Endothelial cell of umbilical vein (primary cell): Measurements from ENCODE around the gene SSTR5. TPM values are rescaled to one million over a fixed set of nuclear protein-coding genes. Genes with fewer than 3 reads are reported as not detected.

Experiments used
- BruUV-seq: library from RNA; stranded (reverse); fragments of 400-500 nt; replicated peaks from 2 replicates; lab custom pipeline; 2021; lab: Mats Ljungman, UMichigan
- CTCF ChIA-PET: fragments of 300-600, 350-600 bp; sonication (Branson Sonifier 250); formaldehyde crosslinking; loops from one replicate; lab custom pipeline; 2021; ENCODE audit warnings: antibody characterized with exemption, inconsistent platforms; lab: Charles Lee
- POLR2A ChIA-PET: fragments of 300-600, 350-600 bp; sonication (Branson Sonifier 250); formaldehyde crosslinking; loops from one replicate; lab custom pipeline; 2021; ENCODE audit warnings: antibody characterized with exemption, inconsistent platforms; lab: Charles Lee
- DNase-seq: peaks from one replicate; pipeline ENCODE4 v3.0.0-alpha.2; 2011; ENCODE audit warnings: low read depth, low spot score
- FAIRE-seq: peaks from 2 replicates; lab custom pipeline; 2011; peaks lifted over from hg19 to GRCh38; lab: Jason Lieb, UNC
- H2AFZ ChIP-seq: 2 replicates; pipeline ENCODE4 v1.6.0; 2012; ENCODE audit warnings: low read depth, low read length, control low read depth, inconsistent platforms
- H3K27ac ChIP-seq: 2 replicates; pipeline ENCODE4 v1.5.1; 2011; ENCODE audit warnings: low read depth, mild to moderate bottlenecking, control low read depth, low read length, moderate library complexity; ENCODE audit not compliant: insufficient read depth
- H3K27me3 ChIP-seq, 2 experiments: 2 replicates each; pipeline versions ENCODE4 v1.6.0 to v1.6.1; 2011; ENCODE audit warnings: low read length in 2 of 2, mixed read lengths in 1 of 2; ENCODE audit not compliant: control insufficient read depth in 2 of 2, insufficient read depth in 2 of 2
- H3K36me3 ChIP-seq, 2 experiments: 2 replicates in 1 of 2; 3 replicates in 1 of 2; pipeline ENCODE4 v1.5.1; 2011; ENCODE audit warnings: low read length in 2 of 2, mild to moderate bottlenecking in 1 of 2, moderate library complexity in 1 of 2; ENCODE audit not compliant: control insufficient read depth in 2 of 2, insufficient read depth in 2 of 2; ENCODE audit errors: extremely low read depth in 1 of 2
- H3K4me1 ChIP-seq: 3 replicates; pipeline ENCODE4 v1.5.1; 2011; ENCODE audit warnings: mild to moderate bottlenecking, low read length; ENCODE audit not compliant: control insufficient read depth, insufficient read depth; ENCODE audit errors: extremely low read depth
- H3K4me2 ChIP-seq: 2 replicates; pipeline ENCODE4 v1.6.1; 2011; ENCODE audit warnings: low read length, control low read depth, mixed read lengths; ENCODE audit not compliant: insufficient read depth
- H3K4me3 ChIP-seq, 3 experiments: fragments of 200-600 bp in 1 of 3; sonication (generic), shearing (Covaris generic) in 1 of 3; replicated peaks in 1 of 3; 2 replicates each; pipeline ENCODE4 v1.5.1; 2011 to 2016; ENCODE audit warnings: control low read depth in 3 of 3, low read length in 3 of 3, mild to moderate bottlenecking in 2 of 3, inconsistent platforms in 1 of 3, low read depth in 1 of 3, moderate library complexity in 1 of 3; ENCODE audit not compliant: insufficient read depth in 1 of 3
- H3K79me2 ChIP-seq: 2 replicates; pipeline ENCODE4 v1.6.0; 2012; ENCODE audit warnings: low read length, inconsistent platforms; ENCODE audit not compliant: control insufficient read depth, insufficient read depth
- H3K9ac ChIP-seq: replicated peaks from 2 replicates; pipeline ENCODE3; 2011; ENCODE audit warnings: low read length, control low read depth; ENCODE audit not compliant: insufficient read depth; ENCODE audit errors: extremely low read depth
- H3K9me1 ChIP-seq: replicated peaks from 3 replicates; pipeline ENCODE4 v1.6.0; 2011; ENCODE audit warnings: mild to moderate bottlenecking, low read length; ENCODE audit not compliant: control insufficient read depth, insufficient read depth; ENCODE audit errors: extremely low read depth
- H3K9me3 ChIP-seq: replicated peaks from 2 replicates; pipeline ENCODE4 v1.5.1; 2012; ENCODE audit warnings: low read length, inconsistent platforms; ENCODE audit not compliant: control insufficient read depth, insufficient read depth
- H4K20me1 ChIP-seq: replicated peaks from 2 replicates; pipeline ENCODE3; 2011; ENCODE audit warnings: mild to moderate bottlenecking, low read length; ENCODE audit not compliant: control insufficient read depth, insufficient read depth; ENCODE audit errors: extremely low read depth
- EZH2 ChIP-seq: IDR thresholded peaks from 2 replicates; pipeline ENCODE4 v1.6.1; 2012; ENCODE audit warnings: borderline replicate concordance, low read depth, mild to moderate bottlenecking, moderate library complexity, low read length, inconsistent platforms; ENCODE audit not compliant: severe bottlenecking
- FOS ChIP-seq: IDR thresholded peaks from 2 replicates; pipeline ENCODE4 v1.6.1; 2011; ENCODE audit warnings: mild to moderate bottlenecking, low read length, moderate library complexity, borderline replicate concordance; ENCODE audit not compliant: insufficient read depth
- GATA2 ChIP-seq: IDR thresholded peaks from 2 replicates; pipeline ENCODE4 v1.7.0; 2011; ENCODE audit warnings: low read depth, mild to moderate bottlenecking, moderate library complexity, mixed read lengths, low read length; ENCODE audit not compliant: insufficient read length, insufficient read depth
- JUN ChIP-seq: IDR thresholded peaks from 2 replicates; pipeline ENCODE4 v1.6.1; 2011; ENCODE audit warnings: borderline replicate concordance, low read depth; ENCODE audit not compliant: insufficient read length, insufficient read depth
- MYC ChIP-seq: IDR thresholded peaks from one replicate; pipeline ENCODE4 v1.6.1; 2011; ENCODE audit warnings: mild to moderate bottlenecking, low read depth, low read length
- POLR2A ChIP-seq: IDR thresholded peaks from 2 replicates; pipeline ENCODE4 v1.6.1; 2012; ENCODE audit warnings: low read depth, mild to moderate bottlenecking, control low read depth, low read length
- POLR2AphosphoS5 ChIP-seq: IDR thresholded peaks from 2 replicates; pipeline ENCODE4 v1.6.1; 2012; ENCODE audit warnings: low read depth, mild to moderate bottlenecking, control low read depth, low read length, moderate library complexity; ENCODE audit not compliant: insufficient read depth
- dilution Hi-C: fragments of 300-500 bp; cut with MboI; formaldehyde crosslinking; loops from one replicate; pipeline ENCODE4 v1.15.0; 2019; ENCODE audit warnings: low sequenced_read_pairs; ENCODE audit not compliant: extremely low pct_ligation_motif_present
- intact Hi-C: fragments of 100-400 bp; cut with micrococcal nuclease; formaldehyde crosslinking; loops from one replicate; pipeline ENCODE4 v1.10.0; 2022
- polyA plus RNA-seq, 4 experiments: library from polyadenylated mRNA; depleted of rRNA in 3 of 4; stranded (reverse) in 3 of 4; unstranded in 1 of 4; fragments of >200 nt; gene quantifications; 2 replicates each; pipeline versions ENCODE4 v1.2.1 to v1.2.3, GENCODE V29; 2011 to 2012; ENCODE audit warnings: missing spikeins in 1 of 4
- total RNA-seq: library from RNA; stranded (reverse); gene quantifications from 2 replicates; pipeline ENCODE4 v1.2.3, GENCODE V29; 2021
- TF ChIP-seq, protein P1 (sequence below), 2 donors: IDR thresholded peaks; 1 replicate in 1 of 2; 2 replicates in 1 of 2; pipeline ENCODE4 v1.5.1; 2011; ENCODE audit warnings: low read length in 2 of 2, mild to moderate bottlenecking in 2 of 2, moderate library complexity in 2 of 2, control low read depth in 1 of 2, inconsistent platforms in 1 of 2, low read depth in 1 of 2; ENCODE audit not compliant: insufficient read depth in 1 of 2; ENCODE audit errors: extremely low read depth in 1 of 2
- TF ChIP-seq, protein P2 (sequence below): IDR thresholded peaks from 2 replicates; pipeline ENCODE4 v1.6.1; 2011; ENCODE audit not compliant: insufficient read depth, insufficient read length

Gene SSTR5
- total and polyA plus RNA-seq, 2 donors (not counting 3 experiments of a cell fraction or from before 2014, with no cell fraction given): 0.24 to 0.52 TPM

DNA sequence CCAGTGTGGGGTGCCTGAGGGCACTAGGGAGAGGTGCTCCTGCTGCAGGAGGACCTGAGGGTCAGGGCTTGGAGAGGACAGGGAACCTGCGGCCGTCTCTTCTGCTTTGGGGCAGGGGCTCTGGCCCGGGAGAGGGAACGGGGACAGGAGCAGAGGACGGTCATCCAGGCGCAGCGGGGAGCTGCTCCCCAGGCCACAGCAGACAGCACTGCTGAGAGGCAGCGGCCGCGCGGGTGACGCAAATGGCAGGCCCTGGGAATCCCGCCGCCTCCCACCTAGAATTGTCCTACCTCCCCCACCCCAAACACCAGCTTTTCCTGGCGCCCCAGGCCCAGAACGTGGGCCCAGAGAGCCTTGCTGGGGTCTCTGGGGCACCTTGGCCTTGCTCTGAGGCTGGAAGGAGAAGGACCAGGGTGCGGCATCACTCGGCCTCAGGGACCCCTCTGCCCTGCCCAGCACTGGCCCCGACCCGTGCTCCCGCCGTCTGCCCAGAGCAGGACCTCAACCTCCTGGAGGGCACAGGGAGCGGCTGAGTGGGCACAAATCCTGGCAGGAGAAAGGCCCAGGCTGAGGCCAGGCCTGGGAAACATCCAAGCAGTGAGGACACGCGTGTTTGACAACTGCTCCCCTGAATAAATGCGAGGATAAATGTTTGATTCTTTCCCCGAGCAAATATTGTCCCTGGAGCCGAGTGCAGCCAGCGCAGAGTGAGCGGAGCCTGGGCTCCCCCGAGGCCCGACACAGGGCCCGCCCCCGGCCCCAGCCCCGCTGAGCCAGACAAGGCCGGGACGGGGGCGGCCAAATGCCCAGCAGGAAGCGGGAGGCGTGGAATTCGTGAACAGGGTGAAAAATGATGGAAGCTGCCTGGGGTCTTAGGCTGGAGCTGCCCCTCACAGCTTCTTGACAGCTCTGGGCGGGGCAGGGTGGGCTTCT lies 8.5 kb downstream of the SSTR5 start:
- no peaks in the 10 kb centered on the region for H3K27me3 ChIP-seq
- FAIRE-seq: no peak

More for the DNA sequence above, 8.5 kb downstream of the SSTR5 start:
- no TSS peak for BruUV-seq
- Histone ChIP-seq H3K9me3 (no peaks in the 10 kb centered on the region), H3K79me2 (no peaks in the 10 kb centered on the region), H3K9ac (no peak overlapping the region), H3K4me1 (peaks cover 30% of the 10 kb centered on the region), H3K9me1 (no peaks in the 10 kb centered on the region), H2AFZ (no peak overlapping the region), H3K4me2 (no peak overlapping the region), H3K4me3 (no peak overlapping the region), H3K36me3 (no peaks in the 10 kb centered on the region), H4K20me1 (no peaks in the 10 kb centered on the region), H3K27ac (no peak overlapping the region)
- POLR2A ChIA-PET: no interaction called here
- intact Hi-C loops (no loop called here), dilution Hi-C loops (no loop called here)
- peak; percentile 8 for DNase-seq
- no peak for TF ChIP-seq JUN
- TF ChIP-seq, protein P1, sequence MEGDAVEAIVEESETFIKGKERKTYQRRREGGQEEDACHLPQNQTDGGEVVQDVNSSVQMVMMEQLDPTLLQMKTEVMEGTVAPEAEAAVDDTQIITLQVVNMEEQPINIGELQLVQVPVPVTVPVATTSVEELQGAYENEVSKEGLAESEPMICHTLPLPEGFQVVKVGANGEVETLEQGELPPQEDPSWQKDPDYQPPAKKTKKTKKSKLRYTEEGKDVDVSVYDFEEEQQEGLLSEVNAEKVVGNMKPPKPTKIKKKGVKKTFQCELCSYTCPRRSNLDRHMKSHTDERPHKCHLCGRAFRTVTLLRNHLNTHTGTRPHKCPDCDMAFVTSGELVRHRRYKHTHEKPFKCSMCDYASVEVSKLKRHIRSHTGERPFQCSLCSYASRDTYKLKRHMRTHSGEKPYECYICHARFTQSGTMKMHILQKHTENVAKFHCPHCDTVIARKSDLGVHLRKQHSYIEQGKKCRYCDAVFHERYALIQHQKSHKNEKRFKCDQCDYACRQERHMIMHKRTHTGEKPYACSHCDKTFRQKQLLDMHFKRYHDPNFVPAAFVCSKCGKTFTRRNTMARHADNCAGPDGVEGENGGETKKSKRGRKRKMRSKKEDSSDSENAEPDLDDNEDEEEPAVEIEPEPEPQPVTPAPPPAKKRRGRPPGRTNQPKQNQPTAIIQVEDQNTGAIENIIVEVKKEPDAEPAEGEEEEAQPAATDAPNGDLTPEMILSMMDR (IDR thresholded peaks at IDR 0.05; ENCODE audit: extremely low read depth in 1 of 2, insufficient read depth in 1 of 2, low read depth in 1 of 2, low read length in 2 of 2): no peak
- no peak for TF ChIP-seq FOS
- TF ChIP-seq, protein P2, sequence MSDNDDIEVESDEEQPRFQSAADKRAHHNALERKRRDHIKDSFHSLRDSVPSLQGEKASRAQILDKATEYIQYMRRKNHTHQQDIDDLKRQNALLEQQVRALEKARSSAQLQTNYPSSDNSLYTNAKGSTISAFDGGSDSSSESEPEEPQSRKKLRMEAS: no peak
- no peak for TF ChIP-seq GATA2
- no peak for TF ChIP-seq POLR2A
- no peak for TF ChIP-seq EZH2
- TF ChIP-seq MYC: no peak
- TF ChIP-seq POLR2AphosphoS5: no peak
- CTCF ChIA-PET: interaction anchor here (2.3 kb wide), 1 partner anchor 23 kb away, joined by 16 read pairs; no protein-coding TSS in a partner anchor
